Measurements from ENCODE around the gene WFDC8. TPM values are rescaled to one million over a fixed set of nuclear protein-coding genes. Genes with fewer than 3 reads are reported as not detected.

WFDC8 gene
- polyA plus RNA-seq, 1 donor from 2014 or later, result not detected

DNA sequence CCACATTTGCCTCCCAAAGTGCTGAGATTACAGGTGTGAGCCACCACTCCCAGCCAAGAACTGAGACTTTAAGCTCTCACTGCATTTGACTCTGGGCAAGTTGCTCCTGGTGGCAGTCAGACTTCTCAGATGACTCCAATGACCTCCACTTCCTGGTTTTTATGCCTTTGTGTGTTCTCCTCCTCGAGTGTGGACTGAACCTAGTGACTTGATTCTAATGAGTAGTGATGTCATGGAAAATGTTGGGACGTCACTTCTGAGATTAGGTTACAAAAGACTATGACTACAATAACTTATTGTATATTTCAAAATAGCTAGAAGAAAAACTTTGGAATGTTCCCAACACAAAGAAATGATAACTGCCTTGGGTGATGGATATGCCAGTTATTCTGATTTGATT is 75.7 kb downstream of the WFDC8 start:
- Histone ChIP-seq H4K20me1 (ENCODE audit: insufficient read depth) (no peaks in the 10 kb centered on the region), H3K79me2 (replicated peaks; ENCODE audit: insufficient read depth, low read length) (no peaks in the 10 kb centered on the region), H3K27ac (ENCODE audit: low read length) (no peak overlapping the region), H3F3A (ENCODE audit: insufficient read depth, low read length, poor library complexity, severe bottlenecking) (no peaks in the 10 kb centered on the region), H3K4me3 (ENCODE audit: low read length) (no peak overlapping the region), H3K9ac (ENCODE audit: low read length) (no peak overlapping the region), H3K36me3 (ENCODE audit: insufficient read depth, low read length) (no peaks in the 10 kb centered on the region), H2AFZ (ENCODE audit: low read depth, low read length) (no peak overlapping the region), H3K27me3 (ENCODE audit: insufficient read depth, low read depth, low read length) (no peaks in the 10 kb centered on the region), H3K9me2 (ENCODE audit: insufficient read depth, low read length) (no peaks in the 10 kb centered on the region), H3K4me2 (ENCODE audit: low read length) (no peak overlapping the region), H3K9me3 (ENCODE audit: low read length) (no peaks in the 10 kb centered on the region)
- TF ChIP-seq POLR2AphosphoS5 (IDR thresholded peaks at IDR 0.05) (no peak), RAD21 (conservative IDR thresholded peaks at IDR 0.05) (no peak), SMC3 (conservative IDR thresholded peaks at IDR 0.05; ENCODE audit: poor library complexity) (no peak), EP300 (conservative IDR thresholded peaks at IDR 0.05; ENCODE audit: poor library complexity, severe bottlenecking) (no peak), EZH2 (IDR thresholded peaks at IDR 0.05; ENCODE audit: borderline replicate concordance, insufficient read depth, low read length, poor library complexity, severe bottlenecking) (no peak), MXI1 (conservative IDR thresholded peaks at IDR 0.05; ENCODE audit: poor library complexity, severe bottlenecking) (no peak), TAF1 (IDR thresholded peaks at IDR 0.05; ENCODE audit: low read depth) (no peak)
- TF ChIP-seq, protein P1, sequence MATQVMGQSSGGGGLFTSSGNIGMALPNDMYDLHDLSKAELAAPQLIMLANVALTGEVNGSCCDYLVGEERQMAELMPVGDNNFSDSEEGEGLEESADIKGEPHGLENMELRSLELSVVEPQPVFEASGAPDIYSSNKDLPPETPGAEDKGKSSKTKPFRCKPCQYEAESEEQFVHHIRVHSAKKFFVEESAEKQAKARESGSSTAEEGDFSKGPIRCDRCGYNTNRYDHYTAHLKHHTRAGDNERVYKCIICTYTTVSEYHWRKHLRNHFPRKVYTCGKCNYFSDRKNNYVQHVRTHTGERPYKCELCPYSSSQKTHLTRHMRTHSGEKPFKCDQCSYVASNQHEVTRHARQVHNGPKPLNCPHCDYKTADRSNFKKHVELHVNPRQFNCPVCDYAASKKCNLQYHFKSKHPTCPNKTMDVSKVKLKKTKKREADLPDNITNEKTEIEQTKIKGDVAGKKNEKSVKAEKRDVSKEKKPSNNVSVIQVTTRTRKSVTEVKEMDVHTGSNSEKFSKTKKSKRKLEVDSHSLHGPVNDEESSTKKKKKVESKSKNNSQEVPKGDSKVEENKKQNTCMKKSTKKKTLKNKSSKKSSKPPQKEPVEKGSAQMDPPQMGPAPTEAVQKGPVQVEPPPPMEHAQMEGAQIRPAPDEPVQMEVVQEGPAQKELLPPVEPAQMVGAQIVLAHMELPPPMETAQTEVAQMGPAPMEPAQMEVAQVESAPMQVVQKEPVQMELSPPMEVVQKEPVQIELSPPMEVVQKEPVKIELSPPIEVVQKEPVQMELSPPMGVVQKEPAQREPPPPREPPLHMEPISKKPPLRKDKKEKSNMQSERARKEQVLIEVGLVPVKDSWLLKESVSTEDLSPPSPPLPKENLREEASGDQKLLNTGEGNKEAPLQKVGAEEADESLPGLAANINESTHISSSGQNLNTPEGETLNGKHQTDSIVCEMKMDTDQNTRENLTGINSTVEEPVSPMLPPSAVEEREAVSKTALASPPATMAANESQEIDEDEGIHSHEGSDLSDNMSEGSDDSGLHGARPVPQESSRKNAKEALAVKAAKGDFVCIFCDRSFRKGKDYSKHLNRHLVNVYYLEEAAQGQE (IDR thresholded peaks at IDR 0.05; ENCODE audit: borderline replicate concordance), result no peak
- TF ChIP-seq, protein P2, sequence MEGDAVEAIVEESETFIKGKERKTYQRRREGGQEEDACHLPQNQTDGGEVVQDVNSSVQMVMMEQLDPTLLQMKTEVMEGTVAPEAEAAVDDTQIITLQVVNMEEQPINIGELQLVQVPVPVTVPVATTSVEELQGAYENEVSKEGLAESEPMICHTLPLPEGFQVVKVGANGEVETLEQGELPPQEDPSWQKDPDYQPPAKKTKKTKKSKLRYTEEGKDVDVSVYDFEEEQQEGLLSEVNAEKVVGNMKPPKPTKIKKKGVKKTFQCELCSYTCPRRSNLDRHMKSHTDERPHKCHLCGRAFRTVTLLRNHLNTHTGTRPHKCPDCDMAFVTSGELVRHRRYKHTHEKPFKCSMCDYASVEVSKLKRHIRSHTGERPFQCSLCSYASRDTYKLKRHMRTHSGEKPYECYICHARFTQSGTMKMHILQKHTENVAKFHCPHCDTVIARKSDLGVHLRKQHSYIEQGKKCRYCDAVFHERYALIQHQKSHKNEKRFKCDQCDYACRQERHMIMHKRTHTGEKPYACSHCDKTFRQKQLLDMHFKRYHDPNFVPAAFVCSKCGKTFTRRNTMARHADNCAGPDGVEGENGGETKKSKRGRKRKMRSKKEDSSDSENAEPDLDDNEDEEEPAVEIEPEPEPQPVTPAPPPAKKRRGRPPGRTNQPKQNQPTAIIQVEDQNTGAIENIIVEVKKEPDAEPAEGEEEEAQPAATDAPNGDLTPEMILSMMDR (IDR thresholded peaks at IDR 0.05; ENCODE audit: poor library complexity, severe bottlenecking), result no peak

DNA sequence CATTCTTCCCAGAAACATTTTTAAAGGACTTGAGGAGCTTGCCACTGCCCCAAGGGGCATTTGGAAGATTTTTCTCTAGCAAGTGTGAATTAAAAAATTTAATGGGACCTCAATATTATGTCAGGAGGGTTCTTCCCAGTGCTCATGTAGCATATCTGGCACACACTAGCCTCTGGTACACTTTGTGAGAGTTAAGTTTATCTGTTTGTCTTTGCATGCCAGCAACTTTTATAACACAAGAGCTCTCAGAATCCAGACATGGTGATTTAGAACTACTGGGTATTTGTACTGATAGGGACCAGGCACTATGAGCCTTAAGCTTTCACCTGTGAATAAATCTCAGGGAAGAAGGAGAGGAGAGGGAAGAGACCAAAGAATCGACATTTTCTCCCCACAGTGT is 76.5 kb downstream of the WFDC8 start:
- H3K27ac ChIP-seq (ENCODE audit: low read length), result no peak overlapping the region

More for the DNA sequence above, 76.5 kb downstream of the WFDC8 start:
- Histone ChIP-seq H2AFZ (ENCODE audit: low read depth, low read length) (no peak overlapping the region), H3K9me2 (ENCODE audit: insufficient read depth, low read length) (no peaks in the 10 kb centered on the region), H3K4me2 (ENCODE audit: low read length) (no peak overlapping the region), H3F3A (ENCODE audit: insufficient read depth, low read length, poor library complexity, severe bottlenecking) (no peaks in the 10 kb centered on the region), H3K79me2 (replicated peaks; ENCODE audit: insufficient read depth, low read length) (no peaks in the 10 kb centered on the region), H3K27me3 (ENCODE audit: insufficient read depth, low read depth, low read length) (no peaks in the 10 kb centered on the region), H3K36me3 (ENCODE audit: insufficient read depth, low read length) (no peaks in the 10 kb centered on the region), H3K4me3 (ENCODE audit: low read length) (no peak overlapping the region), H3K9ac (ENCODE audit: low read length) (no peak overlapping the region), H3K9me3 (ENCODE audit: low read length) (no peaks in the 10 kb centered on the region), H4K20me1 (ENCODE audit: insufficient read depth) (no peaks in the 10 kb centered on the region)
- TF ChIP-seq, protein P1 (IDR thresholded peaks at IDR 0.05; ENCODE audit: borderline replicate concordance), result no peak
- TF ChIP-seq RAD21 (conservative IDR thresholded peaks at IDR 0.05) (no peak), SMC3 (conservative IDR thresholded peaks at IDR 0.05; ENCODE audit: poor library complexity) (no peak), MXI1 (conservative IDR thresholded peaks at IDR 0.05; ENCODE audit: poor library complexity, severe bottlenecking) (no peak), TAF1 (IDR thresholded peaks at IDR 0.05; ENCODE audit: low read depth) (no peak), EP300 (conservative IDR thresholded peaks at IDR 0.05; ENCODE audit: poor library complexity, severe bottlenecking) (no peak), EZH2 (IDR thresholded peaks at IDR 0.05; ENCODE audit: borderline replicate concordance, insufficient read depth, low read length, poor library complexity, severe bottlenecking) (no peak), POLR2AphosphoS5 (IDR thresholded peaks at IDR 0.05) (no peak)
- TF ChIP-seq, protein P2 (IDR thresholded peaks at IDR 0.05; ENCODE audit: poor library complexity, severe bottlenecking), result no peak

All from neural cell (in vitro differentiated cells).